Right atrium auricular region (tissue), 2 donors: ENCODE measurements around the gene MRPS26. TPM values are rescaled to one million over a fixed set of nuclear protein-coding genes. Genes with fewer than 3 reads are reported as not detected.
"Not testable (repeated sequence)": the region's sequence is repeated elsewhere in the genome, so short reads cannot be mapped to it uniquely, and the experiment has no call there.

Experiments
- DNase-seq: peaks from one replicate; pipeline ENCODE4 v3.0.0-alpha.2; 2019; ENCODE audit warnings: low spot score
- H3K27ac ChIP-seq, 2 donors: fragments of 200-600 bp; sonication (generic); 1 replicate in 1 of 2; 2 replicates in 1 of 2; pipeline ENCODE4 v1.5.1; 2016 to 2019
- H3K27me3 ChIP-seq, 2 donors: fragments of 200-600 bp; sonication (generic); one replicate each; pipeline versions ENCODE4 v1.5.1 to v1.6.0; 2017 to 2019
- H3K36me3 ChIP-seq: fragments of 200-600 bp; sonication (generic); one replicate; pipeline ENCODE4 v1.5.1; 2016
- H3K4me1 ChIP-seq, 2 donors: fragments of 200-600 bp; sonication (generic); one replicate each; pipeline versions ENCODE4 v1.5.1 to v1.6.0; 2017 to 2019
- H3K4me3 ChIP-seq, 2 donors: fragments of 200-600 bp; sonication (generic); 1 replicate in 1 of 2; 2 replicates in 1 of 2; pipeline ENCODE4 v1.5.1; 2017 to 2019; ENCODE audit warnings: mild to moderate bottlenecking in 1 of 2, moderate library complexity in 1 of 2
- H3K9me3 ChIP-seq, 2 donors: fragments of 200-600 bp; sonication (generic); one replicate each; pipeline ENCODE4 v1.5.1; 2019
- CTCF ChIP-seq, 2 donors: fragments of 200-600 bp; sonication (generic); IDR thresholded peaks; one replicate each; pipeline ENCODE4 v1.5.1; 2019; ENCODE audit warnings: antibody characterized with exemption in 2 of 2
- total RNA-seq, 2 donors: library from RNA; depleted of rRNA; stranded (reverse); fragments of >200 nt; gene quantifications; one replicate each; pipeline ENCODE4 v1.1.0, GENCODE V29; 2016

MRPS26 gene
- total RNA-seq, 2 donors from 2014 or later, result 44.7 to 45.4 TPM

- Histone ChIP-seq H3K4me1 (no peaks in the 10 kb centered on the region), H3K9me3 (no peaks in the 10 kb centered on the region), H3K4me3 (no peak overlapping the region), H3K36me3 (peaks cover 54% of the 10 kb centered on the region), H3K27me3 (no peaks in the 10 kb centered on the region), H3K27ac (no peak overlapping the region)
- TF ChIP-seq CTCF (IDR thresholded peaks at IDR 0.05), result no peak
- no peak for DNase-seq
Measured at GRCh38 chr20:3011752-3012151, 34.1 kb upstream of the MRPS26 start.

- TF ChIP-seq CTCF (IDR thresholded peaks at IDR 0.05), result no peak
- Histone ChIP-seq H3K27ac (no peak overlapping the region), H3K36me3 (peaks cover 42% of the 10 kb centered on the region), H3K9me3 (no peaks in the 10 kb centered on the region), H3K27me3 (no peaks in the 10 kb centered on the region), H3K4me1 (no peaks in the 10 kb centered on the region), H3K4me3 (no peak overlapping the region)
- no peak for DNase-seq
Measured at GRCh38 chr20:3013771-3014170, 32.1 kb upstream of the MRPS26 start.

- TF ChIP-seq CTCF (IDR thresholded peaks at IDR 0.05), result no peak
- Histone ChIP-seq H3K4me1 (no peaks in the 10 kb centered on the region), H3K9me3 (no peaks in the 10 kb centered on the region), H3K27me3 (no peaks in the 10 kb centered on the region), H3K4me3 (no peak overlapping the region), H3K36me3 (peaks cover 38% of the 10 kb centered on the region), H3K27ac (no peak overlapping the region)
- DNase-seq, result no peak
Measured at GRCh38 chr20:3014179-3014578, 31.7 kb upstream of the MRPS26 start.

- H3K4me1 ChIP-seq, result no peaks in the 10 kb centered on the region
- no peak for DNase-seq
- no peak overlapping the region for H3K27ac ChIP-seq
- no peak for TF ChIP-seq CTCF (IDR thresholded peaks at IDR 0.05)
- H3K36me3 ChIP-seq, result peaks cover 33% of the 10 kb centered on the region
- no peaks in the 10 kb centered on the region for H3K27me3 ChIP-seq
- H3K9me3 ChIP-seq, result no peaks in the 10 kb centered on the region
- H3K4me3 ChIP-seq, result no peak overlapping the region
Measured at GRCh38 chr20:3014662-3015061, 31.2 kb upstream of the MRPS26 start.

- not testable (repeated sequence) for DNase-seq, H3K4me3 ChIP-seq, H3K27me3 ChIP-seq
Measured at GRCh38 chr20:3015302-3015701, 30.6 kb upstream of the MRPS26 start.

GRCh38 chr20:3021327-3021726 lies 24.5 kb upstream of the MRPS26 start:
- DNase-seq, result no peak
- no peaks in the 10 kb centered on the region for H3K4me1 ChIP-seq
- H3K9me3 ChIP-seq, result no peaks in the 10 kb centered on the region
- no peaks in the 10 kb centered on the region for H3K27me3 ChIP-seq
- TF ChIP-seq CTCF (IDR thresholded peaks at IDR 0.05), result no peak
- H3K4me3 ChIP-seq, result no peak overlapping the region
- H3K36me3 ChIP-seq, result peaks cover 50% of the 10 kb centered on the region
- H3K27ac ChIP-seq, result no peak overlapping the region

More at GRCh38 chr20:3015302-3015701, 30.6 kb upstream of the MRPS26 start:
- not testable (repeated sequence) for H3K4me1 ChIP-seq, H3K9me3 ChIP-seq, H3K27ac ChIP-seq
- peaks cover 28% of the 10 kb centered on the region for H3K36me3 ChIP-seq
